ENCODE results near the gene ADD3. TPM values are rescaled to one million over a fixed set of nuclear protein-coding genes. Genes with fewer than 3 reads are reported as not detected.

The ADD3 gene
- total RNA-seq, 1 donor from 2014 or later, result 95.3 TPM

- intact Hi-C loops (cut with micrococcal nuclease), result loop anchor here (1.0 to 5.0 kb wide), 13 partner anchors 11 to 865 kb away; partner anchors contain the start of genes DUSP5, PDCD4 and XPNPEP1
- no peaks in the 10 kb centered on the region for H3K9me3 Mint-ChIP-seq
- H3K27ac Mint-ChIP-seq, result no peak overlapping the region
- no peak for TF ChIP-seq CTCF (IDR thresholded peaks at IDR 0.05)
- no peaks in the 10 kb centered on the region for H3K27me3 Mint-ChIP-seq
- peaks cover 50% of the 10 kb centered on the region for H3K4me1 Mint-ChIP-seq
- POLR2A ChIA-PET, result interaction anchor here (0.5 to 2.7 kb wide), 38 partner anchors 9 to 496 kb away, joined by 3 to 71 read pairs (median 5); partner anchors contain the start of genes MXI1, SMNDC1 and XPNPEP1
- CTCF ChIA-PET, result interaction anchor here (1.2 to 2.2 kb wide), 4 partner anchors 10 to 123 kb away, joined by 4 to 11 read pairs (median 5); no protein-coding TSS in a partner anchor
- ATAC-seq (ENCODE audit: low read depth), result peak; percentile 10
- no peak for DNase-seq
- no peak overlapping the region for H3K4me3 Mint-ChIP-seq
- peaks cover 5% of the 10 kb centered on the region for H3K36me3 Mint-ChIP-seq (ENCODE audit: low read depth)
Measured at GRCh38 chr10:110007161-110007700, 553 bp upstream of the ADD3 start.

- H3K27me3 Mint-ChIP-seq, result no peaks in the 10 kb centered on the region
- peaks cover 52% of the 10 kb centered on the region for H3K4me1 Mint-ChIP-seq
- DNase-seq, result no peak
- no peak for TF ChIP-seq CTCF (IDR thresholded peaks at IDR 0.05)
- H3K4me3 Mint-ChIP-seq, result no peak overlapping the region
- intact Hi-C loops (cut with micrococcal nuclease), result loop anchor here (1.0 to 5.0 kb wide), 9 partner anchors 26 to 910 kb away; partner anchors contain the start of genes BBIP1, PDCD4, SHOC2 and SMC3
- no peak overlapping the region for H3K27ac Mint-ChIP-seq
- CTCF ChIA-PET, result interaction anchor here (0.9 to 2.2 kb wide), 6 partner anchors 12 to 125 kb away, joined by 3 to 11 read pairs (median 4); no protein-coding TSS in a partner anchor
- no peak for ATAC-seq (ENCODE audit: low read depth)
- peaks cover 5% of the 10 kb centered on the region for H3K36me3 Mint-ChIP-seq (ENCODE audit: low read depth)
- POLR2A ChIA-PET, result interaction anchor here (0.6 to 2.7 kb wide), 17 partner anchors 10 to 215 kb away, joined by 3 to 71 read pairs (median 5); partner anchors contain the start of gene XPNPEP1
- H3K9me3 Mint-ChIP-seq, result no peaks in the 10 kb centered on the region
Measured at GRCh38 chr10:110008518-110009339, 945 bp downstream of the ADD3 start.

- Mint-ChIP-seq H3K9me3 (no peaks in the 10 kb centered on the region), H3K27ac (no peak overlapping the region), H3K36me3 (ENCODE audit: low read depth) (peaks cover 7% of the 10 kb centered on the region), H3K4me1 (peaks cover 57% of the 10 kb centered on the region), H3K4me3 (no peak overlapping the region), H3K27me3 (no peaks in the 10 kb centered on the region)
- intact Hi-C loops (cut with micrococcal nuclease), result loop anchor here (2.0 to 5.0 kb wide), 6 partner anchors 25 to 909 kb away; partner anchors contain the start of genes BBIP1, PDCD4, SHOC2 and SMC3
- CTCF ChIA-PET, result interaction anchor here (1.3 to 2.2 kb wide), 2 partner anchors 67 to 126 kb away, joined by 3 to 11 read pairs; no protein-coding TSS in a partner anchor
- POLR2A ChIA-PET, result interaction anchor here (0.6 to 1.3 kb wide), 3 partner anchors 13 to 53 kb away, joined by 3 to 5 read pairs (median 5); no protein-coding TSS in a partner anchor
- no peak for TF ChIP-seq CTCF (IDR thresholded peaks at IDR 0.05)
- DNase-seq (no peak), ATAC-seq (ENCODE audit: low read depth) (no peak)
Measured at GRCh38 chr10:110009736-110010475, 2.1 kb downstream of the ADD3 start.

GRCh38 chr10:110010486-110011378, 2.9 kb downstream of the ADD3 start:
- no peak for ATAC-seq (ENCODE audit: low read depth)
- peak overlapping the region; percentile 57 for H3K4me3 Mint-ChIP-seq
- H3K27me3 Mint-ChIP-seq, result no peaks in the 10 kb centered on the region
- ChIA-PET POLR2A (interaction anchor here (0.6 to 1.2 kb wide), 3 partner anchors 14 to 150 kb away, joined by 3 to 5 read pairs (median 3); no protein-coding TSS in a partner anchor), CTCF (no interaction called here)
- no peak for TF ChIP-seq CTCF (IDR thresholded peaks at IDR 0.05)
- H3K27ac Mint-ChIP-seq, result no peak overlapping the region
- H3K4me1 Mint-ChIP-seq, result peaks cover 62% of the 10 kb centered on the region
- intact Hi-C loops (cut with micrococcal nuclease), result no loop called here
- H3K9me3 Mint-ChIP-seq, result no peaks in the 10 kb centered on the region
- peaks cover 7% of the 10 kb centered on the region for H3K36me3 Mint-ChIP-seq (ENCODE audit: low read depth)
- no peak for DNase-seq

All from activated B cell treated with CpG ODN at 0.5 μM for 24 hours (primary cell).